VCaP (cell line): ENCODE results near the gene NPAS4.
"Not testable (repeated sequence)": the region's sequence is repeated elsewhere in the genome, so short reads cannot be mapped to it uniquely, and the experiment has no call there.

Experiments
- H3K27ac ChIP-seq: fragments of 450-650 bp; 2 replicates; pipeline ENCODE4 v1.5.1; 2017
- TF ChIP-seq, protein P1 (sequence below): fragments of 450-650 bp; conservative IDR thresholded peaks from 2 replicates; pipeline ENCODE4 v1.5.1; 2017; ENCODE audit warnings: mild to moderate bottlenecking, moderate library complexity

Gene NPAS4

DNA sequence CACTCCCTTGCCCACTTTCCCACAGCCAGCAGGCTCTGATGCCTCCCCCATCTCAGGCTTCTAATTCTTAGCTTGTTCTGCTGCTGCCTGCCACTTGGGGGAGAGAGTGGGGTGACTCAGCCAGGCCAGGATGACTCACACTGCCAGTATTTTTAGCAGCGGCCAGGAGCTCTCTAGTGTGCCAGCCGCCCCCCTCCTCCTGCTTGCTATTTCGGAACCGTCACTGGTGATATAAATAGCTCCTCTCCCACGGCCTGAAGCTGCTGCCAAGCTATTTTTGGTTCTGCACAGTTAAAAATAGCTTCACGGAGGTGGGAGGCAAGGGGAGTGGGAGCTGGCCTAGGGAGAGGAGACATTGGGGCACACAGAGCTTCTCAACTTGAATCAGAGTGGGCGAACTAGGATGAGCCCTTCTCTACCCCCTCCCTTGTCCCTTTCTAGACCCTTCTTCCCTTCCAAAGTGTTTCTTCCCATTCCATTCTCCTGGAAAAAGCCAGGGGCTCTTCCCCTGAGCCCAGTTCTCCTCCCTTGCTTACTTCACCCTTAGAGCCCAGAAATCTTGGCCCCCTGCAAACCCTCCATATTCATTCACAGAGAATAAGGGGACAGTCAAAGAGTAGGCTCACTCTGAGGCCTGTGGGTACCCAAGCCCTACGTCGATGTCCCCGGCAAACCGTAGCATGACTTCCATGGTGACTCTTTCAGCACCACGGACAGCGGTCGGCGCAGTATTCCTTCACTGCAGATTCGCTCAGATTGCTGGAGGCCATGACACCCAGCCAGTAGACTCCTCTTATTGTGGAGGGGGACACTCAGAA, 2.5 kb upstream of the NPAS4 start:
- TF ChIP-seq, protein P1, sequence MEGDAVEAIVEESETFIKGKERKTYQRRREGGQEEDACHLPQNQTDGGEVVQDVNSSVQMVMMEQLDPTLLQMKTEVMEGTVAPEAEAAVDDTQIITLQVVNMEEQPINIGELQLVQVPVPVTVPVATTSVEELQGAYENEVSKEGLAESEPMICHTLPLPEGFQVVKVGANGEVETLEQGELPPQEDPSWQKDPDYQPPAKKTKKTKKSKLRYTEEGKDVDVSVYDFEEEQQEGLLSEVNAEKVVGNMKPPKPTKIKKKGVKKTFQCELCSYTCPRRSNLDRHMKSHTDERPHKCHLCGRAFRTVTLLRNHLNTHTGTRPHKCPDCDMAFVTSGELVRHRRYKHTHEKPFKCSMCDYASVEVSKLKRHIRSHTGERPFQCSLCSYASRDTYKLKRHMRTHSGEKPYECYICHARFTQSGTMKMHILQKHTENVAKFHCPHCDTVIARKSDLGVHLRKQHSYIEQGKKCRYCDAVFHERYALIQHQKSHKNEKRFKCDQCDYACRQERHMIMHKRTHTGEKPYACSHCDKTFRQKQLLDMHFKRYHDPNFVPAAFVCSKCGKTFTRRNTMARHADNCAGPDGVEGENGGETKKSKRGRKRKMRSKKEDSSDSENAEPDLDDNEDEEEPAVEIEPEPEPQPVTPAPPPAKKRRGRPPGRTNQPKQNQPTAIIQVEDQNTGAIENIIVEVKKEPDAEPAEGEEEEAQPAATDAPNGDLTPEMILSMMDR = peak; percentile 65
- no peak overlapping the region for H3K27ac ChIP-seq

DNA sequence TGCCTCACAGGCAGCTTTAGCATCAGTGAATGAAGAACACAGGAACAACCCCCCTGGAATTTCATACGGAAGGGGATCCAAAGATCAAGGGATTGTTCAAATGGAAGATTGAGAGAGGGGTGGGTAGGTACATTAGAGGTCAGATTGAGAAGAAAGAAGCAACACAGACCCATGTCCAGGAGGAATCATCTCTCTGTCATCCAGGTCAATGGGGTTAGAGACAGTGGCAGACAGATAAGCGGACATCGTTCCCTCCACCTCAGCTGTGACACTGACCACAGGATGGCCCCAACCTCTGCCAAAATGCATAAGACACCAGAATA, 1.9 kb upstream of the NPAS4 start:
- TF ChIP-seq, protein P1 = no peak
- no peak overlapping the region for H3K27ac ChIP-seq

DNA sequence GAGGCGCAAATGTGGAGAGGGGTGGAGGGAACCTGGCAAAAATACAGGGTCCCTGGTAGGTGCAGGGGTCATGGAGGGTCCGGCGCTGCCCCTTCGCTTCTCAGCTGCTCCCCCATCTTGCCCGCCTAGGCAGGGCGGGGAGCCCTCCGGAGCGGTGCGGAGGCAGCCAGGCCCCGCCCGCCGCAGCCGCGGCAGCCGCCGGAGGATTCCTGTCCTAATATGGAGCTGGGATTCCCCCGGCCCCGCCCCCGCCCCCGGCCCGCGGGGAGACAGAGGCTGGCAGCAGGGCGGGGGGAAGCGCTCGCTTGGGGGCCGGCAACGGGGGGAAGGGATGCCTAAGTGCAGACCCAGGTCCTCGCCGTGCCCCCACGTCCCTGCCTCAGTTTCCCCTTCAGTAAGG, 1.0 kb upstream of the NPAS4 start:
- TF ChIP-seq, protein P1 = no peak
- H3K27ac ChIP-seq = peak overlapping the region; percentile 23; the same call in 1 of the 2 replicates

DNA sequence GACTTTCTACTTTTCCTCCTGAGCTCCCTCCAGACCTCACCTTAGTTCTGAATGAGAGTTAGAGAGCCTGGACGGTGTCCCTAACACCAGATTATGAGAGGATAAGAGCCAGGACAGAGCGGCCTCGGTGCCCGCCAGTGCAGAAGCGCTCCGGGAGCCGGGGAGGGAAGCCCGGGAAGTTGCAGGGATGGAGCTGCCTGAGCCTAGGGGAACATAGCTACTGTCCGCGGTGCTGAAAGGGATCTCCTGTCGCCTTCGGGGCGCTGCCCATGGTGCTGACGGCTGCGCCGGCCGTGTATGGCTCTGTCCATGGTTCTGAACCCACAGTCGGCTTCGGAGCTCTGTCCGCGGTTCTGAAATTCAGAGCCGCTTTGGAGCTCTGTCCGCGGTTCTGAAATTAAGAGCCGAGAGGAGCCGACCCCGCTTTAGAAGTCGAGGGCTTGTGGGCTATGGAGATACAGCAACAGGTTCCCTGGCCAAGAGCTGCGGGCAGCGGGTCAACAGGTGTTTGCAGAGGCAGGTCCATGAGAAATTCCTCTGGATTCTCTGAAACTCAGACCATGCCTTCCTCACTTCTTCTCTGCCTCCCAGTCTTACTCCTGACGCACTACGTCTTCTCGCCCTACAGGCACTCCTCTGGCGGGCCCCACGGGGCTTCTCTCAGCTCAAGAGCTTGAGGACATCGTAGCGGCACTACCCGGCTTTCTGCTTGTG, 814 bp downstream of the NPAS4 start:
- TF ChIP-seq, protein P1 = no peak
- peak overlapping the region; percentile 23; the same call in 1 of the 2 replicates for H3K27ac ChIP-seq

DNA sequence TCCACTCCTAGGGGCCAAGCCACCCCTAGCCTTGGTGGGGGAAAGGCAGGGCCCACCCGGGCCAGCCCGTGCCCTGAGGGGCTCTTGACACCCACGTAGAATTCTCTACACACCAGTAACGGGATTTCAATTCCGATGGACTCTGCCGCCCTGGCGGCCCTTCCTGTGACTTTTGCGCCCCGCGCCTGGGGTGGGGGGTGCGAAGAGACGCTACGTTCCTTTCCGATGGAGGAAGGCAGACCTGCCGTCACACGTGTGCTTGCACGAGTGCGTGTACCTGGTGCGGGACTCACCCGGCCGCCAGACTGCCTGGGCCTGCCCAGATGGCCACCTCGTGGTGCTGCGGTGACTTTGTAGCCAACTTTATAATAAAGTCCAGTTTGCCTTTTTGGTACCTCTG, 5.5 kb downstream of the NPAS4 start:
- TF ChIP-seq, protein P1 = no peak

DNA sequence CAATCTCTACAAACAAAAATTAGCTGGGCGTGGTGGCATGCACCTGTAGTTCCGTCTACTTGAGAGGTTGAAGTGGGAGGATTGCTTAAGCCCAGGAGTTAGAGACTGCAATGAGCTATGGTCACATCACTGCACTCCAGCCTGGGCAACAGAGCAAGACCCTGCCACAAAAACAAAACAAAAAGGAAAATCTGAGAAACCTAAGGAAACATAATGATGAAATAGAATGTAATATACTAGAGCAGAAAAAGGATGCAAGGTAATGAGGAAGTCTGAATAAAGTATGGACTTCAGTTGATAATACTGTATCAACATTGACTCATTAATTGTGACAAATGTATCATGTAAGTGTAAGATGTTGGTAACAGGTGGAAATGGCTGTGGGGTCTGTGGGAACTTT, 8.1 kb downstream of the NPAS4 start:
- H3K27ac ChIP-seq = no peak overlapping the region
- TF ChIP-seq, protein P1 = no peak

More for the DNA sequence above, 5.5 kb downstream of the NPAS4 start:
- no peak overlapping the region for H3K27ac ChIP-seq

DNA sequence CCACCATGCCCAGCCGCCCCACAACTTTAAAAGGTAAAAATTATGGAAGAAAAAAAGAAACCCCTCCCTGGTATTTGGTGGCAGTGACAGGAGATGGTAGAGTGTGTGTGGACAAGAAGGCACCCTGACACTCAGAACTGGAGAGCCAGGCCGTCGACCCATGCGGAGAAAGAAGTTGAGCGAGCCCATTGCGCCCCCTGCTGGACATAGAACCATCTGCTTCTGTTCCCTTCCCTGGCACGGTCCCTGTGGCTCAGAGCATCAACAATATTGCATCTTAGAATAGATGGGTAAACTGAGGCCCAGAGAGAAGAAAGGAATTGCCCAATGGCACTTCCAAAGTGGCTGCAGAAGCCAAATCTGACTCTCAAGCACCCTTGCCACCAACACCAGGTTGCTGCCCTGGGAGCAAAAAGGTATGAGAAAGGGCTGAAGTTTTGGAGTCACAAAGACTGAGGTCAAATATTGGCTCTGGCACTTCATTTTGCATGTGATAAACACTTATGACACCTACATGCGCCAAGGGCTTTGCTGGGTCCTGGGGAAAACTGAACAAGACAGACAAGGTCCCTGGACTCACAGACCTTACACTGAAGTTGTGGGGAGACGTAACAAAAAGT, 9.3 kb downstream of the NPAS4 start:
- TF ChIP-seq, protein P1 = peak; percentile 100

DNA sequence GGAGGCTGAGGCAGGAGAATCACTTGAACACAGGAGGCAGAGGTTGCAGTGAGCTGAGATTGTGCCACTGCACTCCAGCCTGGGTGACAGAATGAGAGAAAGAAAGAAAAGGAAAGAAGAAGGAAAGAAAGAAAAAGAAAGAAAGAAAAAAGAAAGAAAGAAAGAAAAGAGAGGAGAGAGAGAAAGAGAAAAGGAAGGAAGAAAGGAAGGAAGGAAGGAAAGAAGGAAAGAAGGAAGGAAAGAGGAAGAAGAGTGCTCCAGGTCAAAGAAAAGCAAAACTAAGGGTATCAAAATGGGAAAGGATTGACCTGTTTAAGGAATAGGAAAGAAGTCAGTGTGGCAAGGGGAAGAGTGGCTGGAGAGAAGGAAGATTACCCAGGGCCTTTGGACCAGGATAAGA, 10.5 kb downstream of the NPAS4 start:
- H3K27ac ChIP-seq = not testable (repeated sequence)

More for the DNA sequence above, 9.3 kb downstream of the NPAS4 start:
- no peak overlapping the region for H3K27ac ChIP-seq

DNA sequence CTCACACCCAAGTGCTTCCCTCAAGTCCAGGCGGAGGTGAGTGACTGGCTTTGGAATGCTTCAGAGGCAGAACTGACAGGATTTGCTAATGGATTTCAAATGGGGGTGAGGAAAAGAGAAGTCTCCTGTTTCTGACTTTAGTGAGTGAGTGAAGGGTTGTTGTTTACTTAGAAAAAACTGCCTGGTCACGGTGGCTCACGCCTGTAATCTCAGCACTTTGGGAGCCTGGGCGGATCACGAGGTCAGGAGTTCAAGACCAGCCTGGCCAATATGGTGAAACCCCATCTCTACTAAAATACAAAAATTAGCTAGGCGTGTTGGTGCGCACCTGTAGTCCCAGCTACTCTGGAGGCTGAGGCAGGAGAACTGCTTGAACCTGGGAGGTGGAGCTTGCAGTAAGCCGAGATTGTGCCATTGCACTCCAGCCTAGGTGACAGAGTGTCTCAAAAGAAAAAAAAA, 11.1 kb downstream of the NPAS4 start:
- not testable (repeated sequence) for H3K27ac ChIP-seq
